ENCODE results near the gene SLC27A2.

DNA sequence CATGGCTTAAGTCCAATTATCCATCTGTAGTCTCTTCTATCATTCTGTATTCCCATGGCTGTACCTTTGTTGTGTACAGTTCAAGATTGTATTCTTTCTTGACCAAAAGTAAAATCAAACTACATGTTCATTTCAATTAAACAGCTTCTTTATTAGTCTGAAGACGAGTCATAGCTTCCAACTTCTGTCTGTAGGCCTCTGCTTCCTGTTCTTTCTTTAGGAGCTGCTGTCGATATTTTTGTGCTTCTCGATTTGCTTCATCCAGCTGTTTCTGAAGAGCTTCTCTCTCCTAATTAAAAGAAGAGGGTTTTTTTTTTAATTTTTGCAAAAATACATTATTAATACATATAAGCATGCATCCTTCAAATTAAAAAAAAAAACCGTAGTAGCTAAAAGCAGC lies 96.5 kb downstream of the SLC27A2 start:
- TF ChIP-seq, protein P1, sequence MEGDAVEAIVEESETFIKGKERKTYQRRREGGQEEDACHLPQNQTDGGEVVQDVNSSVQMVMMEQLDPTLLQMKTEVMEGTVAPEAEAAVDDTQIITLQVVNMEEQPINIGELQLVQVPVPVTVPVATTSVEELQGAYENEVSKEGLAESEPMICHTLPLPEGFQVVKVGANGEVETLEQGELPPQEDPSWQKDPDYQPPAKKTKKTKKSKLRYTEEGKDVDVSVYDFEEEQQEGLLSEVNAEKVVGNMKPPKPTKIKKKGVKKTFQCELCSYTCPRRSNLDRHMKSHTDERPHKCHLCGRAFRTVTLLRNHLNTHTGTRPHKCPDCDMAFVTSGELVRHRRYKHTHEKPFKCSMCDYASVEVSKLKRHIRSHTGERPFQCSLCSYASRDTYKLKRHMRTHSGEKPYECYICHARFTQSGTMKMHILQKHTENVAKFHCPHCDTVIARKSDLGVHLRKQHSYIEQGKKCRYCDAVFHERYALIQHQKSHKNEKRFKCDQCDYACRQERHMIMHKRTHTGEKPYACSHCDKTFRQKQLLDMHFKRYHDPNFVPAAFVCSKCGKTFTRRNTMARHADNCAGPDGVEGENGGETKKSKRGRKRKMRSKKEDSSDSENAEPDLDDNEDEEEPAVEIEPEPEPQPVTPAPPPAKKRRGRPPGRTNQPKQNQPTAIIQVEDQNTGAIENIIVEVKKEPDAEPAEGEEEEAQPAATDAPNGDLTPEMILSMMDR (IDR thresholded peaks at IDR 0.05) = no peak
- no peak for TF ChIP-seq POLR2A (IDR thresholded peaks at IDR 0.05)
